OCI-LY3 (cell line): ENCODE measurements around the gene ABL2.

Experiments
- H2AFZ ChIP-seq: fragments of 200-600, 300-600 bp; shearing (Covaris generic); 2 replicates; pipeline ENCODE4 v1.6.0; 2014; ENCODE audit warnings: antibody characterized with exemption, low read depth, low read length
- H3K27ac ChIP-seq: fragments of 200-600, 300-600 bp; sonication (generic); 2 replicates; pipeline ENCODE4 v1.5.1; 2014; ENCODE audit warnings: mild to moderate bottlenecking, low read length, moderate library complexity, mixed read lengths
- H3K27me3 ChIP-seq: fragments of 200-600, 300-600 bp; sonication (generic); 2 replicates; pipeline ENCODE4 v1.6.1; 2014; ENCODE audit warnings: low read depth, low read length, mixed read lengths
- H3K36me3 ChIP-seq: fragments of 200-600, 300-600 bp; sonication (generic); replicated peaks from 2 replicates; pipeline ENCODE3; 2014; ENCODE audit warnings: low read depth, low read length, mixed read lengths
- H3K4me1 ChIP-seq: fragments of 300-600, 200-600 bp; sonication (generic); 2 replicates; pipeline ENCODE4 v1.6.1; 2014; ENCODE audit warnings: low read length, mixed read lengths
- H3K4me2 ChIP-seq: fragments of 200-600, 300-600 bp; sonication (generic); 2 replicates; pipeline ENCODE4 v1.6.1; 2014; ENCODE audit warnings: low read length, mixed read lengths
- H3K4me3 ChIP-seq: fragments of 300-600, 200-600 bp; sonication (generic); 2 replicates; pipeline ENCODE4 v1.5.1; 2014; ENCODE audit warnings: antibody characterized with exemption, mild to moderate bottlenecking, low read length, moderate library complexity
- H3K79me2 ChIP-seq: fragments of 300-600, 200-600 bp; shearing (Covaris generic); 2 replicates; pipeline ENCODE4 v1.6.1; 2014; ENCODE audit warnings: mild to moderate bottlenecking, low read length, mixed read lengths
- H3K9ac ChIP-seq: fragments of 300-600, 200-600 bp; shearing (Covaris generic); 2 replicates; pipeline ENCODE4 v1.6.0; 2014; ENCODE audit warnings: mild to moderate bottlenecking, low read length, moderate library complexity
- H3K9me3 ChIP-seq: fragments of 200-600, 300-600 bp; shearing (Covaris generic); 2 replicates; pipeline ENCODE4 v1.6.1; 2014; ENCODE audit warnings: low read length, mixed read lengths; ENCODE audit not compliant: insufficient read depth
- H4K20me1 ChIP-seq: fragments of 200-600, 300-600 bp; sonication (generic); 2 replicates; pipeline ENCODE4 v1.6.1; 2016; ENCODE audit warnings: low read length, mixed read lengths; ENCODE audit not compliant: insufficient read depth
- CTCF ChIP-seq: fragments of 200-600, 300-600 bp; sonication (generic); IDR thresholded peaks from 2 replicates; pipeline ENCODE4 v1.5.1; 2014; ENCODE audit warnings: antibody characterized with exemption, low read length, low read depth
- EZH2phosphoT487 ChIP-seq: fragments of 200-600 bp; shearing (Covaris generic); IDR thresholded peaks from 2 replicates; pipeline ENCODE4 v1.6.1; 2018; ENCODE audit warnings: antibody characterized with exemption, mixed run types, low read depth

Gene ABL2

GRCh38 chr1:179082999-179083335, 146.5 kb downstream of the ABL2 start:
- Histone ChIP-seq H3K79me2 (peaks cover 65% of the 10 kb centered on the region), H3K9me3 (no peaks in the 10 kb centered on the region), H2AFZ (no peak overlapping the region), H3K4me1 (peaks cover 33% of the 10 kb centered on the region), H3K4me2 (peak overlapping the region; percentile 86), H3K9ac (peak overlapping the region; percentile 90), H3K27ac (peak overlapping the region; percentile 89), H3K4me3 (peak overlapping the region; percentile 84), H3K36me3 (peaks cover 35% of the 10 kb centered on the region), H4K20me1 (peaks cover 20% of the 10 kb centered on the region), H3K27me3 (no peaks in the 10 kb centered on the region)
- TF ChIP-seq EZH2phosphoT487 (no peak), CTCF (no peak)

- H3K36me3 ChIP-seq = peaks cover 30% of the 10 kb centered on the region
- H3K9ac ChIP-seq = peak overlapping the region; percentile 90
- peaks cover 60% of the 10 kb centered on the region for H3K79me2 ChIP-seq
- peak overlapping the region; percentile 86 for H3K4me2 ChIP-seq
- H2AFZ ChIP-seq = no peak overlapping the region
- H3K27ac ChIP-seq = peak overlapping the region; percentile 89
- no peak for TF ChIP-seq EZH2phosphoT487
- no peak for TF ChIP-seq CTCF
- H3K9me3 ChIP-seq = no peaks in the 10 kb centered on the region
- H3K4me3 ChIP-seq = peak overlapping the region; percentile 84
- H4K20me1 ChIP-seq = peaks cover 16% of the 10 kb centered on the region
- peaks cover 28% of the 10 kb centered on the region for H3K4me1 ChIP-seq
- no peaks in the 10 kb centered on the region for H3K27me3 ChIP-seq
Measured at GRCh38 chr1:179082333-179082998, 147.0 kb downstream of the ABL2 start.

- H3K9ac ChIP-seq = peak within 1 kb of the TSS; percentile 90
- TF ChIP-seq EZH2phosphoT487 = no peak
- TF ChIP-seq CTCF = no peak
- H3K36me3 ChIP-seq = peaks cover 24% of the 10 kb centered on the region
- H4K20me1 ChIP-seq = peaks cover 11% of the 10 kb centered on the region
- peak within 1 kb of the TSS; percentile 68 for H2AFZ ChIP-seq
- H3K4me3 ChIP-seq = peak within 1 kb of the TSS; percentile 84
- H3K9me3 ChIP-seq = no peaks in the 10 kb centered on the region
- no peaks in the 10 kb centered on the region for H3K27me3 ChIP-seq
- H3K4me2 ChIP-seq = peak within 1 kb of the TSS; percentile 86
- H3K79me2 ChIP-seq = peaks cover 54% of the 10 kb centered on the region
- H3K4me1 ChIP-seq = peaks cover 21% of the 10 kb centered on the region
- peak within 1 kb of the TSS; percentile 89 for H3K27ac ChIP-seq
Measured at GRCh38 chr1:179081687-179082332, 147.7 kb downstream of the ABL2 start, which contains the start of gene TOR3A. Gene TOR3A, plus strand, starts transcription at chr1:179082070. Its CDS starts 59 bp downstream, at chr1:179082129.

GRCh38 chr1:179080866-179081686, 148.4 kb downstream of the ABL2 start:
- peaks cover 19% of the 10 kb centered on the region for H3K4me1 ChIP-seq
- H3K9me3 ChIP-seq = no peaks in the 10 kb centered on the region
- peak overlapping the region; percentile 86 for H3K4me2 ChIP-seq
- no peaks in the 10 kb centered on the region for H3K27me3 ChIP-seq
- peak overlapping the region; percentile 84 for H3K4me3 ChIP-seq
- peak overlapping the region; percentile 89 for H3K27ac ChIP-seq
- TF ChIP-seq CTCF = no peak
- TF ChIP-seq EZH2phosphoT487 = no peak
- peaks cover 49% of the 10 kb centered on the region for H3K79me2 ChIP-seq
- H3K36me3 ChIP-seq = peaks cover 19% of the 10 kb centered on the region
- peak overlapping the region; percentile 90 for H3K9ac ChIP-seq
- H4K20me1 ChIP-seq = peaks cover 9% of the 10 kb centered on the region
- H2AFZ ChIP-seq = peak overlapping the region; percentile 68
